ENCODE data around the gene SMG1. TPM values are rescaled to one million over a fixed set of nuclear protein-coding genes. Genes with fewer than 3 reads are reported as not detected.

The SMG1 gene
- total and polyA plus RNA-seq, 2 of the 13 experiments (the other 11 are each of a cell fraction or from before 2014, with no cell fraction given) = 48.7 to 53.7 TPM

DNA sequence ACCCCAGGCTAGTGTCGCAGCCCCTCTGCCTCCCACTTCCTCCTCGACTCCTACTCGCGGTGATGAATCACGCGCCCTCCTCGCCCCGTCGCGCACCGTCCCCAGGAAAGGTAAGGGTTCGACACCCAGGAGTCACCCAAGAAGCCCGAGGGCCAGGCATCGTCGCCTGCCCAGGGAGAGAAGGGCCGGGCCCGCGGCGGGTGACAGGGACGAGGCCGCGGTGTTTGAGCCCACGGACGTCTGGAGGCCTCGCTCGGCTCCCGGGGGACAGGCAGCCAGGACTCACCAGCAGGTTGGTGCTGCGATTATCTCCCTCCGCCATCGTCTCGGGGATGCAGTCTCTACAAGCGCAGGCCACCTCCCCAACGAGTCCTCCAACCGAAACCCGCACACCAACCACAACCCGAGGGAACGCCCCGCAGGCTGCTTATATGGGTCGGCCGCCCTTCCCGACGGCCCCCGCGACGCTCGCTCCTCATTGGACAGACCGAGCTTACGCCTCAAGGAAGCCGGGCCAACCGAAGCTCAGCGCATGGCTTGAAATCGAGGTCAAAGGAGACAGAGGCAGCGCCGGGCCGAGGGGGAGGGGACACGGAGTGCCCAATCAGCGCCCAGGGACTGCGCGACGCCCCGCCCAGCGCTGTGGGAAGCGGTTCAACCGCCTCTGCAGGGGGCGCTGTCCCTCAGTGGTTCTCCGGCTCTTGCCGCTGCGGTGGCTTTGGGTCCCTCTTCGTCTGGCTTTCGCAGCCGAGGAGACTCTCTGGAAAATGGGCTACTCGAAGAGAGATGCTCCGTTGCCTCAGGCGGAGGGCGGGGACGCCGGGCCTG lies 124.8 kb downstream of the SMG1 start, which contains the start of gene ARL6IP1 (continued):
- TF ChIP-seq ZBTB10 (CRISPR knock-in tag; IDR thresholded peaks at IDR 0.05; ENCODE audit: borderline replicate concordance) = peak; percentile 84; the same call in 1 of the 2 replicates
- TF ChIP-seq HMGA1 (CRISPR knock-in tag; conservative IDR thresholded peaks at IDR 0.05) = 0 out of 2 replicates have a peak, but pooled peaks have one; percentile 65
- TF ChIP-seq SETDB1 (CRISPR knock-in tag; IDR thresholded peaks at IDR 0.05; ENCODE audit: borderline replicate concordance) = no peak
- TF ChIP-seq SMC3 (IDR thresholded peaks at IDR 0.05; ENCODE audit: low read length) = peak; percentile 35; the same call in 1 of the 2 replicates
- TF ChIP-seq XBP1 (CRISPR knock-in tag; IDR thresholded peaks at IDR 0.05) = no peak
- TF ChIP-seq GATAD2A (CRISPR knock-in tag; IDR thresholded peaks at IDR 0.05) = peak; percentile 91
- peak; percentile 96 for TF ChIP-seq ZNF333 (CRISPR knock-in tag; IDR thresholded peaks at IDR 0.05; ENCODE audit: borderline replicate concordance)
- TF ChIP-seq, protein P1, sequence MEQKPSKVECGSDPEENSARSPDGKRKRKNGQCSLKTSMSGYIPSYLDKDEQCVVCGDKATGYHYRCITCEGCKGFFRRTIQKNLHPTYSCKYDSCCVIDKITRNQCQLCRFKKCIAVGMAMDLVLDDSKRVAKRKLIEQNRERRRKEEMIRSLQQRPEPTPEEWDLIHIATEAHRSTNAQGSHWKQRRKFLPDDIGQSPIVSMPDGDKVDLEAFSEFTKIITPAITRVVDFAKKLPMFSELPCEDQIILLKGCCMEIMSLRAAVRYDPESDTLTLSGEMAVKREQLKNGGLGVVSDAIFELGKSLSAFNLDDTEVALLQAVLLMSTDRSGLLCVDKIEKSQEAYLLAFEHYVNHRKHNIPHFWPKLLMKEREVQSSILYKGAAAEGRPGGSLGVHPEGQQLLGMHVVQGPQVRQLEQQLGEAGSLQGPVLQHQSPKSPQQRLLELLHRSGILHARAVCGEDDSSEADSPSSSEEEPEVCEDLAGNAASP (CRISPR knock-in tag; IDR thresholded peaks at IDR 0.05; ENCODE audit: borderline replicate concordance) = peak; percentile 90
- peak; percentile 82; the same call in 1 of the 2 replicates for TF ChIP-seq ZNF33A (CRISPR knock-in tag; IDR thresholded peaks at IDR 0.05; ENCODE audit: borderline replicate concordance)
- TF ChIP-seq SKI (IDR thresholded peaks at IDR 0.05; ENCODE audit: partially characterized antibody) = peak; percentile 98
- TF ChIP-seq ZNF691 (CRISPR knock-in tag; IDR thresholded peaks at IDR 0.05; ENCODE audit: borderline replicate concordance, low read depth) = peak; percentile 98
- TF ChIP-seq KAT2B (IDR thresholded peaks at IDR 0.05; ENCODE audit: borderline replicate concordance, low read depth, low read length) = no peak
- TF ChIP-seq DNMT1 (CRISPR knock-in tag; IDR thresholded peaks at IDR 0.05) = peak; percentile 97; the same call in 1 of the 2 replicates
- peak; percentile 96 for TF ChIP-seq ZNF850 (CRISPR knock-in tag; conservative IDR thresholded peaks at IDR 0.05)
- peak; percentile 79 for TF ChIP-seq CENPT (CRISPR knock-in tag; IDR thresholded peaks at IDR 0.05; ENCODE audit: low read depth)
- peak; percentile 86 for TF ChIP-seq CREM (IDR thresholded peaks at IDR 0.05)
- TF ChIP-seq CREM (CRISPR knock-in tag; IDR thresholded peaks at IDR 0.05) = peak; percentile 4; the same call in 1 of the 2 replicates
- peak; percentile 95 for TF ChIP-seq ZNF563 (CRISPR knock-in tag; IDR thresholded peaks at IDR 0.05)
- TF ChIP-seq ZNF335 (CRISPR knock-in tag; IDR thresholded peaks at IDR 0.05) = peak; percentile 94
- TF ChIP-seq POLR2AphosphoS2 (IDR thresholded peaks at IDR 0.05; ENCODE audit: low read depth, low read length) = peak; percentile 98; the same call in 1 of the 2 replicates
- TF ChIP-seq ZNF230 (CRISPR knock-in tag; IDR thresholded peaks at IDR 0.05) = peak; percentile 99
- TF ChIP-seq, protein P2, sequence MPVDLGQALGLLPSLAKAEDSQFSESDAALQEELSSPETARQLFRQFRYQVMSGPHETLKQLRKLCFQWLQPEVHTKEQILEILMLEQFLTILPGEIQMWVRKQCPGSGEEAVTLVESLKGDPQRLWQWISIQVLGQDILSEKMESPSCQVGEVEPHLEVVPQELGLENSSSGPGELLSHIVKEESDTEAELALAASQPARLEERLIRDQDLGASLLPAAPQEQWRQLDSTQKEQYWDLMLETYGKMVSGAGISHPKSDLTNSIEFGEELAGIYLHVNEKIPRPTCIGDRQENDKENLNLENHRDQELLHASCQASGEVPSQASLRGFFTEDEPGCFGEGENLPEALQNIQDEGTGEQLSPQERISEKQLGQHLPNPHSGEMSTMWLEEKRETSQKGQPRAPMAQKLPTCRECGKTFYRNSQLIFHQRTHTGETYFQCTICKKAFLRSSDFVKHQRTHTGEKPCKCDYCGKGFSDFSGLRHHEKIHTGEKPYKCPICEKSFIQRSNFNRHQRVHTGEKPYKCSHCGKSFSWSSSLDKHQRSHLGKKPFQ (CRISPR knock-in tag; IDR thresholded peaks at IDR 0.05; ENCODE audit: insufficient replicate concordance) = peak; percentile 98
